HepG2 (cell line): Measurements from ENCODE around the gene ABHD4. TPM values are rescaled to one million over a fixed set of nuclear protein-coding genes. Genes with fewer than 3 reads are reported as not detected.

Experiments
- ARNT2 ChIP-seq: sonication (generic); formaldehyde crosslinking; IDR thresholded peaks from 2 replicates; pipeline ENCODE4 v1.8.0; 2022; ENCODE audit warnings: mild to moderate bottlenecking, low read depth, missing genetic modification reagents, moderate library complexity
- ATAD3A ChIP-seq: sonication (generic); formaldehyde crosslinking; IDR thresholded peaks from 2 replicates; pipeline ENCODE4 v1.4.0; 2020; ENCODE audit warnings: missing genetic modification reagents
- ATF1 ChIP-seq: IDR thresholded peaks from 2 replicates; pipeline ENCODE4 v1.6.1; 2016; ENCODE audit warnings: mild to moderate bottlenecking, control low read depth
- BATF2 ChIP-seq: sonication (generic); formaldehyde crosslinking; IDR thresholded peaks from 2 replicates; pipeline ENCODE4 v1.8.0; 2022; ENCODE audit warnings: mild to moderate bottlenecking, missing genetic modification reagents, moderate library complexity
- ELF4 ChIP-seq: sonication (generic); formaldehyde crosslinking; IDR thresholded peaks from 2 replicates; pipeline ENCODE4 v1.5.0; 2020; ENCODE audit warnings: missing genetic modification reagents, mild to moderate bottlenecking, moderate library complexity, borderline replicate concordance
- GFI1 ChIP-seq: sonication (generic); formaldehyde crosslinking; IDR thresholded peaks from 2 replicates; pipeline ENCODE4 v1.5.0; 2020; ENCODE audit warnings: missing genetic modification reagents, mild to moderate bottlenecking, borderline replicate concordance
- JARID2 ChIP-seq: sonication (generic); formaldehyde crosslinking; IDR thresholded peaks from 2 replicates; pipeline ENCODE4 v1.8.1; 2023; ENCODE audit warnings: missing genetic modification reagents, inconsistent platforms; ENCODE audit not compliant: insufficient replicate concordance
- KLF11 ChIP-seq: IDR thresholded peaks from 2 replicates; pipeline ENCODE4 v1.6.1; 2016; ENCODE audit warnings: missing compliant biosample characterization
- KLF9 ChIP-seq: IDR thresholded peaks from 2 replicates; pipeline ENCODE4 v1.6.1; 2016; ENCODE audit warnings: low read depth
- PRMT3 ChIP-seq: sonication (generic); formaldehyde crosslinking; IDR thresholded peaks from 2 replicates; pipeline ENCODE4 v1.8.1; 2022; ENCODE audit warnings: low read depth, mild to moderate bottlenecking, moderate library complexity, missing genetic modification reagents, borderline replicate concordance
- RBFOX2 ChIP-seq: fragments of 200-400 bp; formaldehyde crosslinking; IDR thresholded peaks from 2 replicates; pipeline ENCODE4 v1.6.1; 2017; ENCODE audit warnings: low read depth, mild to moderate bottlenecking, low read length
- RFX1 ChIP-seq: fragments of 450-650 bp; IDR thresholded peaks from 2 replicates; pipeline ENCODE4 v1.6.1; 2017
- TFDP2 ChIP-seq: sonication (generic); formaldehyde crosslinking; IDR thresholded peaks from 2 replicates; pipeline ENCODE4 v1.4.0; 2020; ENCODE audit warnings: missing genetic modification reagents
- ZFY ChIP-seq: sonication (generic); formaldehyde crosslinking; IDR thresholded peaks from 2 replicates; pipeline ENCODE4 v1.4.0; 2020; ENCODE audit warnings: missing genetic modification reagents
- ZNF558 ChIP-seq: sonication (generic); formaldehyde crosslinking; IDR thresholded peaks from 2 replicates; pipeline ENCODE4 v1.9.0; 2022; ENCODE audit warnings: mild to moderate bottlenecking, missing genetic modification reagents, borderline replicate concordance
- ZZZ3 ChIP-seq: sonication (generic); formaldehyde crosslinking; IDR thresholded peaks from 2 replicates; pipeline ENCODE4 v1.4.0; 2020; ENCODE audit warnings: missing genetic modification reagents, mild to moderate bottlenecking, borderline replicate concordance
- polyA plus RNA-seq, 8 experiments: library from polyadenylated mRNA; depleted of rRNA in 3 of 8; stranded (reverse) in 7 of 8; unstranded in 1 of 8; fragments of >200 nt; fragmentation: Illumina TruSeq in 4 of 8; extraction: Trizol in 4 of 8; gene quantifications; 2 replicates each; pipeline versions ENCODE4 v1.2.1 to v1.2.3, GENCODE V29; 2011 to 2016; ENCODE audit warnings: low read depth in 4 of 8, missing spikeins in 1 of 8, mixed read lengths in 1 of 8; ENCODE audit not compliant: insufficient read depth in 1 of 8
- total RNA-seq, 5 experiments: library from RNA; depleted of rRNA; stranded (reverse); fragments of >200 nt; fragmentation: Illumina TruSeq; extraction: Trizol; gene quantifications; 2 replicates each; pipeline ENCODE4 v1.2.3, GENCODE V29; 2016; ENCODE audit warnings: low read depth in 1 of 5

ABHD4 gene
- total and polyA plus RNA-seq, 2 of the 13 experiments (the other 11 are each of a cell fraction or from before 2014, with no cell fraction given), result 16.1 to 47.5 TPM

DNA sequence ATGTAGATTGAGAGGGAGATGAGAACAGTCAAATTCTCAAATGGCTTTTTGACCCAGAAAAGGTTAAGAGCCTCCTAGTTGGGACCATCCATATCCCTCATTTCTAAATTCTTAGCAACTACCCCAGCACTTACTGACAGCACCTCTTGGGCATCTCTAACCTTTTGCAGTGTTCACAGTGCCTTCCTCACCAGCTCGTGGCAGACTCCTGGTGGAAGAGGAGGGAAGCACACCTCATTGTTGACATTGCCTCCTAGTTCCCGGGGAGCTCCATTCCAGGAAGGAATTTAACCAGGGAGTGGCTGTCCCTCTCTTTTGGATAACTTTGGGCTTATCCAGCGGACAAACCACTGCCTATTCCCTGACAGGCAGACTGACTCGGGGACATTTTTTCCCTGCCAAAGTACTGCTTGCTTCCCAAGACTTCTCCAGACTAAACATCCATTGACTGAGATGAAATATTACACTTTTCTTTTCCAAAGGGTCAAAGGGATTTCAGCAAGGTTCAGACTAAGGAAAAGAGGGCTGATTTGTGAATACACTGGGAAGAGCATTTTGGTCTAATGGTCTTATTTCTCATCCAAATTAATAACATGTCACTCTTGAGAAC, 55.0 kb downstream of the ABHD4 start (continued):
- TF ChIP-seq GFI1 (no peak), RBFOX2 (no peak), ARNT2 (CRISPR knock-in tag) (no peak), ZZZ3 (no peak), BATF2 (CRISPR knock-in tag) (no peak), ATAD3A (CRISPR knock-in tag) (no peak), ZNF558 (CRISPR knock-in tag) (no peak), KLF11 (CRISPR knock-in tag) (no peak; the same call in 1 of the 2 replicates), ATF1 (CRISPR knock-in tag) (no peak), PRMT3 (CRISPR knock-in tag) (no peak), ZFY (CRISPR knock-in tag) (no peak), ELF4 (CRISPR knock-in tag) (no peak), JARID2 (peak; percentile 33), RFX1 (no peak), TFDP2 (CRISPR knock-in tag) (no peak), KLF9 (CRISPR knock-in tag) (peak; percentile 66; the same call in 1 of the 2 replicates)
